GM12892 (cell line): ENCODE measurements around the gene ZBTB3.

Source experiments
- POLR2A ChIP-seq: IDR thresholded peaks from 2 replicates; pipeline ENCODE4 v1.6.1; 2011; ENCODE audit warnings: low read depth, low read length, control low read depth
- POLR2AphosphoS5 ChIP-seq: IDR thresholded peaks from 2 replicates; pipeline ENCODE4 v1.6.1; 2011; ENCODE audit warnings: low read depth, low read length, control low read depth

DNA sequence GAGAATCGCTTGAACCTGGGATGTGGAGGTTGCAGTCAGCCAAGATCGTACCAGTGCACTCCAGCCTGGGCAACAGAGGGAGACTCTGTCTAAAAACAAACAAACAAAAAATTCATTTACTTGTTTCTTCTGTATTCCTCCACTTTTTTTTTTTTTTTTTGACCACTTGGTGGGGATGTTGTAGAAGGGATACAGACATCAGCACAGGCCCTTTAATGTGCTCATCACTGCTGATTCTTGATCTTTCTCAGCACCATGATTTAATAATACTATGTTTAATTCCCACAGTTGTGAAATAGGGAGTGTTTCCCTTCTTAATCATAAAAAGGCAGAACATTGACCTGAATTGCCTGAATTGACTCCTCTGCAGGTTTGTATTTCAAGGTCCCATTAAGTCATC lies 21.1 kb downstream of the ZBTB3 start:
- TF ChIP-seq POLR2A (no peak), POLR2AphosphoS5 (no peak)
